ENCODE measurements around the gene CRAT. TPM values are rescaled to one million over a fixed set of nuclear protein-coding genes. Genes with fewer than 3 reads are reported as not detected.
"Not testable (repeated sequence)": the region's sequence is repeated elsewhere in the genome, so short reads cannot be mapped to it uniquely, and the experiment has no call there.

The CRAT gene
- polyA plus RNA-seq, 3 donors = 48.3 to 57.5 (median 53.9) TPM

DNA sequence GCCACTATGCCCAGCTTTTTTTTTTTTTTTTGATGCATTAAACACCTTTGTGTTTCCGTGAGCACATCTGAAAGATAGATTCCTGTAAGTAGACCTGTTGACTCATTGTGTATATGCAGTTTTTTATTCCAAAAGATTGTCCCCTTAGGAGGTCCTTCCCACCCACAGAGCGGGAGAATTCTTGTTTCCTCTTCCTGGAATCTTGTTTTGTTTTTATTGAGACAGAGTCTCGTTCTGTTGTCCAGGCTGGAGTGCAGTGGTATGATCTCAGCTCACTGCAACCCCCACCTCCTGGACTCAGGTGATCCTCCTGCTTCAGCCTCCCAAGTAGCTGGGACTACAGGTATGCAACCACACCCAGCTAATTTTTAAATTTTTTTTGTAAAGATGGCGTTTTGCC lies 8.2 kb upstream of the CRAT start:
- no peak for DNase-seq

DNA sequence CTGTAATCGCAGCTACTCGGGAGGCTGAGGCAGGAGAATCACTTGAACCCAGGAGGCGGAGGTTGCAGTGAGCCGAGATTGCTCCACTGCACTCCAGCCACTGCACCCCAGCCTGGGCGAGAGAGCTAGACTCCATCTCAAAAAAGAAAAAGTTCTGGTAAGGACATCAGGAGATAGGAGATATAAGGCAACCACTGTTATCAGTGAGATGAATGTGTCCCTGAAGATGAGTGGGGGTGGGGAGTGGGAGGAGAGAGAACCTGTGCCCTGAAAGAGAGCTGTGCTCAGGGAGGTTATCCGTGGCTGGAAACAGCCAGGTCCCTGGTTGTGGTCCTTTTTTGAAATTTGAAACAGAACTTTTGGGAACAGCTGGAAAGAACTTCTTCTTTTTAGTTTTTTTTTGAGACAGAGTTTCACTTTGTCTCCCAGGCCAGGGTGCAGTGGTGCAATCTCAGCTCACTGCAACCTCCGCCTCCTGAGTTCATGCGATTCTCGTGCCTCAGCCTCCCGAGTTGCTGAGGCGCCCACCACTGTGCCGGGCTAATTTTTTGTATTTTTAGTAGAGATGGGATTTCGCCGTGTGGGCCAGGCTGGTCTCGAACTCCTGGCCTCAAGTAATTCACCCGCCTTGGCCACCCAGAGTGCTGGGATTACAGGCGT lies 3.2 kb upstream of the CRAT start:
- no peak for DNase-seq

DNA sequence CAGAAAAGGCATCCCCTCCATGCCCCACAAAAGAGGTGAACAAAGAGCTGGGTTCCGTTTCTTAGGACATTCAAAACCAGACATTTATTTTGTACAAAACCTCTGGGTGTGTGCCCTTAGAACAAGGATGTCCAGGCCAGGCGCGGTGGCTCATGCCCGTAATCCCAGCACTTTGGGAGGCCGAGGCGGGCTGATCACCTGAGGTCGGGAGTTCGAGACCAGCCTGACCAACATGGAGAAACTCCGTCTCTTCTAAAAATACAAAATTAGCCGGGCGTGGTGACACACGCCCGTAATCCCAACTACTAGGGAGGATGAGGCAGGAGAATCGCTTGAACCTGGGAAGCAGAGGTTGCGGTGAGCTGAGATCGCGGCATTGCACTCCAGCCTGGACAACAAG lies 1.9 kb upstream of the CRAT start:
- DNase-seq = not testable (repeated sequence)

DNA sequence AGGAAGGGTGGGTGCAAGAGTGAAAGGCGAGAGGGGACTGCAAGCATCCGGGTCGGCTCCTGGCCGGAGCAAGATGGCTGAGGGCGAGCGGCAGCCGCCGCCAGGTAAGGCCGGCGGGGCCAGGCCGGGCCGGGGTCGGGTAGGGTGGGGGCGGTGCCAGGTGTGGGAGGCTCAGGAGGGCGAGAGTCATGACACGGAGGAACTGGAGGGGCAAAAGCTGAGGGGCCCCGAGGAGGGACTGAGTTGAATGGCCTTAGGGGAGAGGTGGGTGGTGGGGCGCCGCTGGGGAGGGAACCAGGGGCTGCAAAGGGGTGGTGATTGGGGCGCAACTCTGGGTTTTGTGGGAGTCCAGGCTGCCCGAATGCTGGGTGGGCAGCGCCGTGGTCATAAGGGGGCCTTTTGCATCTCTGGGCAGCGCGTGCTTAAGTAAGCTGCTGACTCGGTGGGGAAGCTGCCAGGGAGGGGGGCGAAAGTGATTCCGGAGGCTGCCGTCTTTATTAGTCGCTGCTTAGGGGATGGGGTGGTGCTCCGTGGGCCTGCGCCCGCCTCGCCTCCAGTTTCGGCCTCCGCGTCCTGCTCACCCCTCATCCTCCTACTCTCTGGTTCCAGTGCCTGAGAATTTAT lies 1.0 kb upstream of the CRAT start:
- DNase-seq = no peak

DNA sequence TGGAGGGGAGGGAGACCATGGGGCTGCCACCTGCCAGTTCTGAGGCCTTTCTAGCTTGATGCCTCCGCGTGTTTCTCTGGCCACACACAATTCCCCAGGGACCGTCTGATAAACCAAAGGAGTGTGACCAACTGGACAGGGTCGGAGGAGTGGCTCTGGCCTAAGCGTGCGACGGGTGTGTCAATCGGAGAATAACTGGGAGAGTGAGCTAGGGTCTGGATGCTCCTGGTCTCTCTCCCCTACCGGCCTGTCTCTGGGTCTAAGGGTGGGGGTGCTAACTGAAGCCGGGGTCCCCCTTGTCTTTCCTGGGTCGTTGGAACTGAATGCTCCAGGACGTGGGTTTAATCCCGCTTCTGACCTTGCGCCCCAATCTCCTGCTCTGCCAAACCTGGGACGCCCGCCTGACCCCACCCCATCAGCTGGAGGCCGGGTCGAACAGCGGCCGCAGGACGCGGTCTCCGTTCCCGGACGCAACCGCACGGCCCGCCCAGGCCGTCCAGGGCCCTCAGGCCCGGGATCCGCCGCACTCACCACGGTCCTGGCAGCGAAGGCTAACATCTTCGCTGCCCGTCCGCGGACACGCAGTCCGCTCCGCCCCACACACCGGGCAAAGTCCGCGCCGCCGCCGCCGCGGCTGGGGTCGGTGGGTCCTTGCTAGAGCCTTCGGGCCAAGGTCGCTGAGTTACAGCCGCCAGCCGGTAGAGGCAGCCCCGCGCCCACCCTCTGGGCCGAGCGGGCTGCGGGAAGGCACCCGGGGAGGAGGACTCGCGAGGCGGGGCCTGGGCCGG lies 447 bp downstream of the CRAT start:
- DNase-seq = no peak

DNA sequence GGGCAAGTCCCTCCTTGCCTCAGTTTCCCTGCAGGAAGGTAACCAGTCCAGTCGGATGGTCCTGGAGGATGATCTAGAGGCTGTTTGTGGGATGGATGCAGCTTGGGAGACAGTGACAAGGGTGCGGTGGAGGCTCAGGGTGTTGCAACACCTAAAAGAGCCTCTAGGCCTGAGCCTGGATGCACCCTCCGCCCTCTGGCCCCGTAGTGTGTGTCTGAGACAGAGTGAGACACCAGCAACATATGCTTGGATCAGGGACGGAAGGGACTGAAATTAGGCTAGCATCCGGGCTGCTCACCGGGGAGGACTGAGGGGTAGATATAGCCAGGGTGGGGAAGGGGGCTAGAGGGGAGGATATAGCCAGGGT lies 1.1 kb downstream of the CRAT start:
- DNase-seq = no peak

DNA sequence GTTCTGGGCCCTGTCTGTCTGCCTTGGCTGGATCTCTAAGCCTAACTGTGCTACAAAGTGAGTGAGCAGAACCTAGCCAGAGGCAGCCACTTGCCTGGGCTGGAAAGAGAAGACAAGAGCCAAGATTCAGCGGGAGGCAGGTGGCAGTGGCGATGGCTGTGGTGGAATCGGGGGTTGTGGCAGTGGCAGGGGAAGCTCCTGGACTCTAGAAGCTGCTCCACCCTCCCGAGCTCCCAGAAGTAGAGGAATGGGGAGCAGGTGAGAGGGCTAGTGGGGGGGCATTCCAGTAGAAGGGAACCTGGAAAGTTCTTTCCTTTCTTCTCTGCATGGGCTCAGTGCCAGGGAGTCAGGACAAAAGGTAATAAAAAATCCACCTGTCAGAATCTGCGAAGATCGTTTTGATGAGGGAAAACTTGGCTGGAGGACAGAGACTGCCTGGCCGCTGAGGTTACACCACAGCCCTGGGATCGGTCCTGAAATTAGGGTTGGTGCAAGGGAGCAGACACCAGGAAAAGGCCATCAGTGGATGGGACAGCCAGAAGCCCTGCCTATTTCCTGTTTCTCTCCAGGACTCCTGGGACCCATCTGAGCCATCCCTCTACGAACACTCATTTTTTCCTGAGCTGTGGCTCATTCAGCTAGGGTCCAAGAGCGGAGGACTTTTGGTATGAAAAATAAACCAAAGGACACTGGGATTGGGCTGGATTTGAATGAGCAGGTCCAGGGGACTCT lies 1.6 kb downstream of the CRAT start:
- DNase-seq = no peak

DNA sequence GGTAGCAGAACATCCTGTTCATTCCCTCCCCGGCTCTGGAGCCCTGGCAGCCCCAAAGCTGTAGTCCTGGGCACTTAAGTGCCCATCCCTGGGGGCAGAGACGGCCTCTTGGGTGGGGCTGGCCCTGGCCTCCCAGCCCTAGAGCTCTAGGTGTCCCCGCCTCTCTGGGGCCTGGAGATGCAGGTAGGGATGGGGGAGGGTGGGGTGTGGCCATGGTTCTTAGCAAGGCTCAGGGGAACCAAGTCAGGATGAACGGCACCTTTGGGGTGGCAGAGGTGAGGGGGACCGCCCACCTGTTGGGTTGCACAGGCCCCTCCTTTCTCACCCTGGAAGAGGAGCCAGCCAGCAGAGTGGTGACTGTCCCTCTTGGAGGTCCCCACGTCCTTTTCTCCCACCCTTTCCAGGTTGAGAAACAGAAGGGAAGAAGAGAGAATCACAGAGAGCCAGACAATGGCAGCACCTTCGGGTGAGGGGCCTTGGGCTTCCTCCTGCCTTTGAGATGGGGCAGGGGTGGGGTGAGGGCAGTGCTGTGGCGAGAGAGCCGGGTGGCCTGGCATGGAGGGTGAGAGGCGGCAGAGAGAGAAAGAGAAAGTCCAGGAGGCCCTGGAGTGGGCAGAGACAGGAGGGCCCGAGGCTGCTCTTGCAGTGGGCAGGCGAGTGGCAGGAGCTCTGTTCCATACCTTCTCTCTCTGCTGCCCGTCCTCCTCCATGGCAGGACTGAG lies 2.3 kb downstream of the CRAT start:
- no peak for DNase-seq

DNA sequence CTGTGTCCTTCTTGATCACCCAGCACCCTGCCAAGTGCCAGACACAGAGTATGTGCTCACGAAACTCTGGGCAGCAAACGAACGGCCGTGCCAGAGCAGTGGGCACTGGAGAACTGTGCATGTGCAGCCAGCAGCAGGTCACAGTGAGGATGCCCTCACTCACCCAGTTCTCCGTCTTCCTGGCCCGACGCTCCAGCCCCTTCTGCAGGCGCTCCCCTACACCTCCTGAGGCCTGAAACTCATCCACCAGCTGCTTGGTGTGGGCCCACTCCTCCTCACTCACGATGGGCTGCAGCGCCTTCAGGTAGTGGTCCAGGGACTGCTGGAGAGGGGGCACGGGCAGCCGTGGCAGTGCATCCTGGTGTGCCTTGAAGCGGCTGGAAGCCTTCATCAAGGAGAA lies 2.9 kb downstream of the CRAT start:
- no peak for DNase-seq

DNA sequence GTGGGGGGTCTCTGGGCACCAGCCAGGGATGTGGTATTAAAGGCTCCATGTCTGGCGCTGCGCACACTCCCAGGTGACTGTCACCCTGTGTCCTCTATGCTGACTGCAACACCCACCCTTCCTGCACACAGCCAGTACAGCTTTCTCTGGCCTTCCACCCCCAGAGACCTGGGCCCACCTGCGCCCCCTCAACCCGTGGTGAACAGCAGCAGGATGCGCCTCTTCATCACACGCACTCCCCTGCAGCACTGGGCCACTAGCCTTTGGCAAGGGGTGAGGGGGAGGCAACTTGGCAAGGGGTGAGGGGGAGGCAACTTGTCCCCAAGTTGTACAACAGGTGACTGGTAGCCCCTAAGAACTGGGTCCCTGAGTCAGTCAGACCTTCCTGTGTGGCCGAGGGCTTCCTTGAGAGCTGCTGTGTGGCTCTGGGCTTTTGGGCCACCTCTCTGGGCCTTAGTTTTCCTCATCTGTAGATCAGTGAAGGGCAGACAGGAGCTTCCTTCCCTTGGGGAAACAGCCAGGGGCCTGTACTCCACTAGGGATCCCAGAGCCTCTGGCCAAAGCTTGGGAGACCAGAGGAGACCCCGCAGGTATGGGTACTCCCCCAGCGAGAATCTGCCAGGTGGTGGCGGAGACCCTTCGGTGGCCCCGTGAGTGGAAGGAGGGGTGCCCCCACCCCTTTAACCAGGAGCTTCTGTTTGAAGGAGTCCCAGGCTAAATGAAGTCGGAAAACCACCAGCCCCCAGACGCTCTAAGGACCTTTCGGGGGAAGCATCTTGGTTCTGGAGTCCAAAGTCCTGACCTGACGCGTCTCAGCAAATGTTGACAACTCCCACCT lies 4.5 kb downstream of the CRAT start:
- no peak for DNase-seq

DNA sequence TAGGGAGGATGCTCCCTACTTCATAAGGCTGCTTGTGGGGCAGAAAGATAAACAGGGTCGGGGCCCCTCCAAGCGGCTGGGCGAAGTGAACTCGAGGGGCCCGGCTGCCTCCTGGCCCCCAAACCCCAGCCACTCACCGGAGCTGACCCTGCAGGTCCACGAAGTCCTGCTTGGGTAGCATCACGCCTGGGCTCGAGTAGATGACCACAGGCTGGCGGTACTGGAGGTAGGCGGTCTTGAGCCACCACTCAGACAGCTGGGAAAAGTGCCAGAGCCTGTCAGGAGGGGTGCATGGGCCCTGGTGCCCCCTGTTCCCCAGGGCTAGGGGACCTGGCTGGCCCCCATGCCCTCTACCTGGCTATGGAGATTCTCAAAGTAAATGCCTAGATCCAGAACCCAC lies 6.5 kb downstream of the CRAT start:
- DNase-seq = no peak

DNA sequence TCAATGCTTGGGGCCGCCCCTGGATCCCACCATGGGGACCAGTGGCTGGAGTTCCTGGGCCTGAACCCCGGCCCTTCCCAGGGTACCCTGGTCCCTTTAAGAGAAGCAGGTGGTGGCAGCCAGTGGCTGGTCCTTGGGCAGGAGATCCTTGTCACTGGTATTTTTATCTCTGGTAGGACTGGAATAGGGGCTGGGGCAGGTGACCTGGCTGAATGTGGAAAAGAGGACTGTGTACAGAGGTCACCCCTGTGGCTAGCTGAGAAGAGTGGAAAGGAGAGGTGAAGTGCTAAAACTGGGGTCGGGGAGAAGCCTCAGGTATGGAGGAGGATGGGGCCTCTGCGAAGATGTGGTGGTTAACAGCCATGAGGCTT lies 7.0 kb downstream of the CRAT start:
- no peak for DNase-seq

DNA sequence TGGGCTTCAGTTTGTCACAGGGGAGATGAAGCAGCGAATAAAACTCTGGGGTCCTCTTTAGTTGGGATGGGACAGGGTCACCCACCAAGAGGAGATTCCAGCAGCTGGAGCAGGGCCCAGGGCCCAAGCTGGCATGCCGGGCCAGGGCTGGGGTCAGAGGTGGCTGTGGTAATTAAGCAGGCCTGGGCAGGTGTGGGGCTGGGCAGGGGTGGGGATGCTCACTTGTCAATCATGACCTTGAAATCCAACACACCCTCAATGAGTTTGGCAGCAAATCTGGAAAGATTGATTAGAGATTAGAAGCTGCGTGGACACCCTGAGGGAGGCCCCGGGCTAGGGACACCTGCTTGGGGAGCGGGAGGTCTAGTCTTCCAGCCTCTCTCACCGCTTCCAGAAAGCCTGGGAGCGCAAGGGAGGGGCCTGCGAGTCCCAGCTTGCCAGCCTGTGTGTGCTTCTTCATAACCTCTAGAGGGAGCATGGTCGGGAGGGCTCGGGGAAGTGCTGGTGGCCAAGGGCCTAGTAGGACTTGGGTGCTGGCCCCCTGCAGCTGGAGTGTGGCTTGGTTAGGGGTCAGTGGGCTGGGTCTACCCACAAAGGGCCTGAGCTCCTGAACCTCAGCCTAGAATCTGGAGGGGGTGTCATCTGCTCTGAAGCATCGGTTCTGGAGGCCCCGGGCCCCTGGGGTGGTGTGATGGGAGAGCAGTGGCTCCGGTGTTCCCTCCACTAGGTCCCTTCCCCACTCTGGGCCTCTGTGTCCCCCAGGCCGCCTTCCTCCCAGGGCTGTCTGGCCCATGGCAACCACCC lies 7.6 kb downstream of the CRAT start:
- no peak for DNase-seq

DNA sequence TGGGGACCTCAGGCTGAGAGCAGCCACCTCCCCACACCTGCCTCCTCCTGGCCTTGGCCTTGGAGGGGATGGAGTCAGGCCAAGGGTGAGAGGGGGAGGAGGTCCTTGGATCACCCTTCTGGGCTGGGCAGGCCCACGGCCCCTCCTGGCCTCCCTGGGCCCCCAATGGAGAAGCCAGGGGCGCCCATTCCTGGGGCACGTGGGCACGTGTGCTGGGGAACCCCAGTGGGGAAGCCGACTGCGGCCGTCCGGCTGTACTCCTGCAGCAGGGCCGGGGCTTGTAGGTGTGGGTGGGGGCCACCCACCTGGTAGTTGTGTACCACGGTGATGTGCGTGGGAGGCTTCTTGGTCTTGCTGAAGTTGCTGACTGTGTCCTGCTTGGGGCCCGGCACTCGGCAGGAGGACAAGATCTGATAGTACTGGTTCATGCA lies 8.5 kb downstream of the CRAT start:
- DNase-seq = no peak

DNA sequence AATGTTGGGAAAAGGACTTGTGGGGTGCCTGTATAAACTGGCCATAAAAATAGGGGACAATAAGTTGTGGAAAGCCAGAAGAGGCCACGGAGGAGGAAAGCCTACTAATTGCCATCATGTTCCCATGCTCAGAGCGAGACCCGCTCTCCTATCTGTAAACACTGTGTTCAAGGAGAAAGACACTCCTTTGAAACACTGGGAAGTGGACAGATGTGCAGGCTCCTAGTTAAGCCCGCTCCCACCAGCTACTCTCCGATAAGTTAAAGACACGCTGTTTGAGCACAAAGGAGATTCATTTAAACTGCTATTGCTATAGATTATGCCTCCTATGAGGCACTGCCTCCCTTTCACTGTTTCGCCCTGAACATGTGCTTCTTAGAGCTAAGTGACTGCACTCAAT lies 9.3 kb downstream of the CRAT start:
- no peak for DNase-seq

DNA sequence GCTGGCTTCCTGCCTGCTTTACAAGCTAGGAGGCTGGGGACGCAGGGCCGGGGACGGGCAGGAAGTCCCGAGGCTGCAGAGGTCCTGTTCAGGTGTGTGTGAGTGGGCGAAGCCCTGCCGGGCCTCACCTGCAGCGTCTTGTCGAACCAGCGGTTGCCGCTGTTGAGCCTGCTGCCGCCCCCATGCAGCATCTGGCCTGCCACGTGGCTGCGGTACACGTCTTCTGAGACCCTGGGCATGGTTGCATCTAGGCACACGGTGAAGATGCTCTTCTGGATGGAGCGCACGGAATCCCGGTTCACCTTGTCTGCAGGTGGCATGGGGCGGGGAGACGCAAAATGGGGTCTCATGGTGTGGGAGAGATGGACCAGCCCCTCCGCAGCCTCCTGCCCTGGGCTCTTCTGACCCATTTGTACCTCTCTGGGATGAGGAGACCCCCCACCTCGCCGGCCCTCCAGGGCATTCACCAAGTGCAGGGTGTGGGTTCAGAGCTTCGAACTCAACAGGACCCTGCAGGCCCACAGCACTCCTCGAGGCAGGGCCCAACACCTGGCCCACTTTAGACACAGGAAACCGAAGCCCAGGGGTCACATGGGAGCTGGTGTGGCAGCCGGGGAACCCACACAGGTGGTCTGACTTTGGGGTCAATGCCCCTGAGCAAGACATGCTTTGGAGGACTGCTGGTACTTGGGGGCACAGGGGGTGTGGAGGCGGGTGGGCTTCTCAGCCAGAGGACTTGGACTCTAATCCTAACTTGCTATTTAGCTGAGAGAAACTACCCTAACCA lies 10.0 kb downstream of the CRAT start:
- DNase-seq = no peak

DNA sequence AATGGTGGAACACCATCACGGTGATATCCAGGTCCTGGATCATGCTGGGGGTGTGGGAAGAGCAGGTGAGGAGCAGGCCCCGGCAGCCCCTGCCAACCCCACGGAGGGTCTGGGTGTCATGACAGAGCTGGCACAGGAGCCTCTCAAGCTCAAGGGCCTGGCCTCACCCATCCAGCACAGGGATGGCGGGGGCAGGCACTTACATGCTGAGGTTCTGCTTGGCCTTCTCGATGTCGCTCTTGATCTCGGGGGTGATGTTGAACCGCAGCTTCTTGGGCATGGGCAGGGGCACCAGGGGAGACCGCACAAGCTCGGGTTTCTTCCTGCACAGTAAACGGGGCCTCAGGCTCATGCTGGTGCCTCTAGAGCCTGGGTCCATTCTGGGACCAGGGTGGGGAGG lies 12.3 kb downstream of the CRAT start:
- DNase-seq = no peak

DNA sequence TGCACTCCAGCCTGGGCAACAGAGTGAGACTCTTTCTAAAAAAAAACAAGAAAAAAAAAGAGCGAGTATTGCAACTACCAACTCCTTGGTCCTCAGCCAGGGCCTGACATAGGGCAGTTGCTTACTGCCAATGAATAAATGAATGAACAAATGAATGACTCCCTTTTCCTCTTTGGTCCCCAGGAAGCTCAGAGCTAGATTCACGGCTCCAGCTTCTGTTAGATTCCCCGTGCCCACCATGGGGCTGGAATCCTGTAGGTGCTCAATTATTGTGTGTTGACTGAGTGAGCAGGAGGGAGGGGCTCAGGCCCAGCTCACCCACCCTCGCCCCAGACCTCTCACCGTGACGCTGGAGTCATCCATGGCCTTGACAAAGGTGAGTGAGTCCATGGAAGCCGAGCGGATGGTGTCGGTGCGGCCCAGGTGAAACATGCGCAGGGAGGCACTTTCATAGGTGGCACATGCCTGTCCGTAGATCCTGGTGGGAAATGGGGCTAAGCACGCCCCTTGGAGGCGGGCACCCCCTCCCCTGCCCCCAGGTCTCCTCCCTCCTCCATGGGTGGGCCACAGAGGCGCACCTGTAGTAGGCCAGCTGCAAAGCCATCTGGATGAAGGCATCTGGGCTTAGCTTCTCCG lies 12.8 kb downstream of the CRAT start:
- no peak for DNase-seq

DNA sequence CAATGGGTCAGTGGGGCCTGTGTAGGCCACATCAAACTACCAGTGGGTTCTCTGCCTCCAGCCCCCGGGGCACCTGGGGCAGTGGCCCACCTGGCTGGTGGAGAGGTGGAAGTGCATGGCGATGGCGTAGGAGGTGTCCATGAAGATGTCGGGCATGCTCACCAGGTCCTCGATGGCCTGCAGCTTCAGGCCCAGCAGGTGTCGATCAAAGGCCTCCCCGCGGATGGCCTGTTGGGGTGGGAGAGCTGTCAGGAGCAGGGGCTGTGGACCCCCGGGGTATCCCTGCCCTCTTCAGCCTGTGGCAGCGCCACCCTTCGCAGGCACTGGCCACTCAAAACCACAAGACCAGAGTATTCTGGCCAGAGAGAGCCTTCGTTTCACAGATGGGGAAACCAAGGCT lies 14.7 kb downstream of the CRAT start:
- no peak for DNase-seq
